HL-60/S4 treated with phorbol 12-myristate 13-acetate at 8.2 ng/mL for 4 days and 3 days (cell line): ENCODE results near the gene SH3YL1.

Source experiments
- in situ Hi-C: fragments of 300-500 bp; cut with MboI; formaldehyde crosslinking; loops from 2 replicates; pipeline ENCODE4 v1.15.0; 2022; ENCODE audit warnings: low sequenced_read_pairs

SH3YL1 gene, protein sequence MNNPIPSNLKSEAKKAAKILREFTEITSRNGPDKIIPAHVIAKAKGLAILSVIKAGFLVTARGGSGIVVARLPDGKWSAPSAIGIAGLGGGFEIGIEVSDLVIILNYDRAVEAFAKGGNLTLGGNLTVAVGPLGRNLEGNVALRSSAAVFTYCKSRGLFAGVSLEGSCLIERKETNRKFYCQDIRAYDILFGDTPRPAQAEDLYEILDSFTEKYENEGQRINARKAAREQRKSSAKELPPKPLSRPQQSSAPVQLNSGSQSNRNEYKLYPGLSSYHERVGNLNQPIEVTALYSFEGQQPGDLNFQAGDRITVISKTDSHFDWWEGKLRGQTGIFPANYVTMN

DNA sequence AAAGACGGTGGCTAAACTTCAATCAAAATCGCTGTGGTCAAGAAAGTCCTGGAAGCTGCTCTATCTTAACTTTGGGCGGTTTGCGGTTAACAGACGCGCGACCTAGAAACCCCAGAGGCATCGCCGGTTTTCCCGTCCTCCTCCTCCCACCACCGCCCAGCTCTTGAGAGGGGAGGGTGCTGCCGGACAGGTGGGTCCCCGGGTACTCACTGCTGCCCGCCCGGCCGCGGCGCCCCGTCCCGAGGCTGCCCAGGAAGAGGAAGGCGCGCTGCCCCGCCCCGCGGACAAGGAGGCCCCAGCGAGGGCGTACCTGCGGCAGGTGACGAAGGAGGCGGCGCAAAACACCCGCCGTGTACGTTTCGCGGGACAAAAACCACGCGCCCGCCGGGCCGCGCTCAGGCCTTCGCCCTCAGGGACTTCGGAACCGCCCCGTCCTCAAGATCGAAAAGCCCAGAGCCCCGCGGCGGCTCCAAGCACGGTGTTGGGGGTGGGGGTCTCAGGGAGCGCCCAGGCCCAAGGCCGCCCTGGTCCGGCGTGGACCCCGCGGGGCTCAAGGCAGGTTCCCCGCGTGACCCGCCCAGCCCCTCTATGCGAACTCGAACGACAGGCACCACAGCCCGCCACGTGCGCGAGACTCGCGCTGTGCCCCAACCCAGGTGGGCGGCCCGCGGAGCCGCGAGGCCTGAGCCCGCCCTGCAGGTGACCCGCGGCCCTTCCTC is at the start of gene SH3YL1:
Gene SH3YL1 (minus strand): TSS at position 259 of the 719 bp plus-strand sequence. CDS start 48 bp downstream, at position 211.
- in situ Hi-C loops = no loop called here

GRCh38 chr2:310994-311393 is 47.2 kb upstream of the SH3YL1 start:
- in situ Hi-C loops = no loop called here

GRCh38 chr2:309954-310510 is 46.2 kb upstream of the SH3YL1 start:
- in situ Hi-C loops = no loop called here

- in situ Hi-C loops = no loop called here
These were observed 45.5 kb upstream of the SH3YL1 start for GRCh38 chr2:309148-309953.

DNA sequence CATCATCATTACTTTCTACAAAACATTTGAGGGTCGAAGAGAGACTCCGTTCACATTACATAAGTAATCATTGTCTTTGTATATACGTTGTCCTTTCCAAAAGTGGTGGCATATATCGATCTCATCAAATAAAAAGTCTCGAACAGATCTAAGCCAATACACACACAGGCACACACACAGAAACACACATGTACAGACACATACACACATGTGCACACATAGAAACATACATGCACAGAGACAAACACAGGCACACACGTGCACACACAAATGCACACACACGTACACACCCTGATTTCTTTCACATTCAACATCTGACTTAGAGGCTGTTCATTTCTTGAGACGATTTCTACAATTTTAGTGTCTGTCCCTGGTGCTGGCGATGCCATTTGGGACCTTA is 41.5 kb upstream of the SH3YL1 start:
- in situ Hi-C loops = no loop called here

GRCh38 chr2:296354-296753 is 32.5 kb upstream of the SH3YL1 start:
- in situ Hi-C loops = no loop called here

DNA sequence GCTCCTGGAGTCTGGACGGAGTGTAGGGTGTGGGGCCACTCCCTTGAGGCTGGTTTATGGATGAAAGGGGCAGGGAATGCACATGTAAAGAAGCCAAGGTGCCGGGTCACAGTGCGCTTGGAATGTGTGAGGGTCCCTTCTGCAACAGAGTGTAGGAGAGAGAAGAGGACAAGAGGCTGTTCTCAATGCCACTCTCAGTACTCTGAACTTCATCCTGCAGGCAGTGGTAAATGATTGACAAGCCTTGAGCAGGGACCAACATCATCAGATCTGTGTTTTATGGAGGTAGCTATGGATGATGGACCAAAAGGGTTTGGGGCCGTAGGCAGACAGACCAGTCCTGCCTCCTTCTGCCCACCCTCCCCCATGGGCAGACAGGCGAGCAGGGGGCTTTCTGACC is 31.3 kb upstream of the SH3YL1 start:
- in situ Hi-C loops = no loop called here

DNA sequence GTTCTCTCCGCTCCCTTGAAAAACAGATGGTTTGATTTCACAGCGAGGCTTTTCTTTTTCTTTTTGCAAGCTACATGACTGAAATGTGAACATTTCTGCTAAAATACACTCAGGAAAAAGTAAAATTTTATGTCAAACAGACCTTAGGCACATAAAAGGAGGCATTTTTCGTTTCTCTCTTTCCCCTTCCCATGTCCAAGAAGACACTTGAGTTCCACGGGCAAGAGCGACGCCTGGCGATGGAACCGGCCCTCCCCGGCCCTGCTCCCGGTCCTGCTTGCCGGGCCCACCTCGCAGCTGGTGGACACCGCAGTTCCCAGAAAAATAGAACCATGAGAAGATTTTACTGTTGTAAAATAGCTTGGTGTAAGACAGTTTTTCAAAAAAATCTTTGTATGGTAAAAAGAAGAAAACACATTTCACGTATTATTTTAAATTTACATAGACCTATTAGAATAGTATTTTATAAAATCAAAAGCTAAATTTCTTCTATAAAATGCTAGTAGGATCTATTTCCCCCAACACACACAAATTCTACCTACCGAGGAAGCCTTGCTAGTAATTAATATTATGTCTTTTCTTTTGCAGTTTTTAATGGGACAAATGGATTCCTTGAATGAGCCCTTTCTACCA is 26.4 kb upstream of the SH3YL1 start:
- in situ Hi-C loops = no loop called here

DNA sequence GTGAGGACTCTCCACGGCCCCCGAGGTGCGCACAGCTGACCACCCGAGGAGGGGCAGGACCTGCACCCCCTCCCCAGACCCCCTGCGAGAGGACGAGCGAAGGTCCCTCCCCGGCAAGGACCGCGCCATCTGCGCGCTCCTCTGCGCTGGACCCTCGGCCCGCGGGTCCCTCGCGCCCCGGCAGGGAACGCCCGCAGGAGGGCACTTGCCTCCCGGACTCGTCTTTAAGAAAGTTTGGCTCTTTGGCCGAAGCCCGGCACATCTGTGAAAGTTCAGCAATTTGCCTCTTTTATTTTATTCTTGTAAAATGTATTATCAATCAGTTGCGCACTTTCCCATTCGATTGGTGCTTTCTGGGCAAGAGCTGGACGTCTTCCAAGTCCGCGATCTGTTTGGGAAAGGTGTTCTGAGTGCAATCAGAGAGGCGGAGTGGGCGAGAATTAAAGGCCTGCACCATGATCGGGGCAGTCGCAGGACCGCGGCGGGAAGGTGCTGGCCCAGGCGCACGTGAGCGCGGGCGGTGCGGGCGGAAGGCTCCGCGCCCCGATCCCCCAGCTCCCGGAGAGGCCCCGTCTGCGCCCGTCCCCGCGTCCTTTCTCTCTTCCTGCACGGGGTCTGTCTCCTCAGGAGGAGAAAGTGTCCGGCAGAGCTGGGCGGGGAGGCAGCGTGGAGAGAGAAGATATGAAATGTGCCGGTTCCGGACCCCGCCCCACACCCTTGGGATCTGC is 25.7 kb upstream of the SH3YL1 start:
- in situ Hi-C loops = no loop called here

DNA sequence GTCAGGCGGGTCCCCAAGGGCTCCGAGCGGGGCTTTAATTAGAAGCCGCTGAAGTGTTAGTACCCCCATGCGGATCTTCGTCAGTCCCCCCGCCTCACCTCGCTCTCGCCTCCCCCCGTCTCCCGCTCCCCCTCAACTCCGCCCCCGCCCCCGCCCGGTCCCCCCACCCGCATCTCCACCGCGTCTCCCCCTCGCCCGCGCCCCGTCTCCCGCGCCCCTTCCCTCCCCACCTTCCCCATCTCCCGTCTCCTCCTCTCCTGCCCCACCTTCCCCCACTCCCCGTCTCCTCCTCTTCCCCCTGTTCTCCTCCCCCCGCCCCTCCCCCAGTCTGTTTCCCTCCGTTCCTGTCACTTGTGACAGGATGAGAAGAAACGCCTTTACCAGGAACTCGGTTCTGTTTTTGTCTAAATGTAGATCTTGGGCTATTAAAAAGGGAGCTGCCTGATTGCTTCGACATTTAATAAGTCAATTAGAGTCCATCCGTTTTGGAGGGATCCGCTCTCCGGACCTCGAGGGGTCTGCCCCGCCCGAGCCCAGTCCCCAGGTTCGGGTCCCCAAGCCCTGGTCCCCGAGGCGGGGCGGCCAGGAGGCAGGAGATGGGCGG is 25.0 kb upstream of the SH3YL1 start:
- in situ Hi-C loops = no loop called here

GRCh38 chr2:287911-288757 is 24.3 kb upstream of the SH3YL1 start, which contains the start of gene ALKAL2:
Gene ALKAL2 (minus strand): TSS chr2:288091. CDS start chr2:287835, 256 bp downstream.
- in situ Hi-C loops = no loop called here

GRCh38 chr2:287471-287885 is 23.6 kb upstream of the SH3YL1 start:
- in situ Hi-C loops = no loop called here

DNA sequence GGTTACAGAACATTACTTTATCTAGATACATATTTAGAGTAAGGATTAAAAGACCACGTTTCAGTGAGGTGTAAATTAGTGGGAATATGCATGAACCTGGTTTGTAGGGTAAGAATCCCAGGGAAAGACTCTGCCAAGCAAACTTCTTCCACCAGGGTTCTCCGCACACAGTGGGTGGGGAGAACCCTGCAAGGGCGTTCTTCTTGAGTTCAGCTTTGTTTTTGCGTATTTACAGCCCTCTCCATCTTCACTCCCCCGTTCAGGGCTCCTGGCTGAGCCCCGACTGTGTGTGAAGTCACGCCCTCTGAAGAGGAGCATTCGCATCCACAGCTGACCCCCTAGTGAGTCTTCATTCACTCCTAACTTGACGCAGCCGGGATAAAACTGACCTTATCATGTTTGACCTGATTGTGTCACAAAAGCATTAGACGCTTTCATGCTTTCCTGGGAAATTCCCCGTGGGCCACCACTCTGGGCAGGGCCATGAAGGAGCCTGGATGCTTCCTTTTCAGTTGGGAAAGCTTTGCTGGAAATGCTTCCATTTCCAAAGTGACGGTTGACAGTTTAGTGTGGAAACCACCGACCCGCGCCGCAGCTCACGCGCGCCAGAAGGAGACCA is 23.1 kb upstream of the SH3YL1 start:
- in situ Hi-C loops = no loop called here

DNA sequence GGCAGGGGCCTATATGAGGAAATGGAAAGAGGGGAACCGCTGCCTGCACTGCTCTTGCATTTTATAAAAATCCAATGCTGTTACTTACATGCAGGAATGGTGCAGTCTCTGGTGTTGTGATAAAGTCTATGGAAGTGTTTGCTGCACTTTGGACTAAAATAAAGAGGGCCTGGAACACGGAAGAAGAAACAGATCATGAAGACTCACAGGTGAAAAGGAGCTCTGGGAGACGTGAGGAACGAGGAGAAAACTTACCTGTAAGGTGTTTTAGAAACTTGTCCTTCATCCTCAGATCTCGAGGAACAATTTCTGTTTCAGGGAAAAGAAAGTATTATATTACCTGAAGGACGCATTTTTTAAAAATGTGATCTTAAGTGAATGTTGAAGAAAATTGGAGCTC is 22.2 kb upstream of the SH3YL1 start:
- in situ Hi-C loops = no loop called here

GRCh38 chr2:285531-285930 is 21.7 kb upstream of the SH3YL1 start:
- in situ Hi-C loops = no loop called here

GRCh38 chr2:284896-285492 is 21.2 kb upstream of the SH3YL1 start:
- in situ Hi-C loops = no loop called here

- in situ Hi-C loops = no loop called here
These were observed 20.4 kb upstream of the SH3YL1 start for GRCh38 chr2:283996-284794.
